Loucy (cell line): ENCODE results near the gene HES2.
"Not testable (repeated sequence)": the region's sequence is repeated elsewhere in the genome, so short reads cannot be mapped to it uniquely, and the experiment has no call there.

ENCODE experiments used
- H2AFZ ChIP-seq: fragments of 200-600 bp; sonication (generic); 2 replicates; pipeline ENCODE4 v1.6.0; 2016; ENCODE audit warnings: antibody characterized with exemption, mild to moderate bottlenecking, low read length, moderate library complexity
- H3F3A ChIP-seq: fragments of 200-600 bp; 2 replicates; pipeline ENCODE4 v1.6.0; 2016; ENCODE audit warnings: antibody characterized with exemption, low read depth, mild to moderate bottlenecking
- H3K27me3 ChIP-seq: fragments of 200-600 bp; sonication (generic); 2 replicates; pipeline ENCODE4 v1.6.1; 2014; ENCODE audit warnings: low read length, mild to moderate bottlenecking; ENCODE audit not compliant: insufficient read depth, poor library complexity, severe bottlenecking
- H3K36me3 ChIP-seq: fragments of 200-600 bp; sonication (generic); 2 replicates; pipeline ENCODE4 v1.6.1; 2016; ENCODE audit warnings: low read length; ENCODE audit not compliant: insufficient read depth
- H3K4me1 ChIP-seq: fragments of 200-600 bp; sonication (generic); 2 replicates; pipeline ENCODE4 v1.5.1; 2014; ENCODE audit warnings: low read length, mild to moderate bottlenecking; ENCODE audit not compliant: insufficient read depth, poor library complexity, severe bottlenecking
- H3K4me2 ChIP-seq: fragments of 200-600 bp; sonication (generic); 2 replicates; pipeline ENCODE4 v1.6.0; 2014; ENCODE audit warnings: antibody characterized with exemption, low read length, low read depth, mild to moderate bottlenecking; ENCODE audit not compliant: poor library complexity, severe bottlenecking
- H3K4me3 ChIP-seq: fragments of 200-600 bp; sonication (generic); 2 replicates; pipeline ENCODE4 v1.5.1; 2014; ENCODE audit warnings: low read length, mild to moderate bottlenecking, mixed read lengths; ENCODE audit not compliant: poor library complexity, severe bottlenecking
- H3K79me2 ChIP-seq: fragments of 200-600 bp; sonication (generic); 2 replicates; pipeline ENCODE4 v1.6.1; 2014; ENCODE audit warnings: low read length; ENCODE audit not compliant: insufficient read depth
- H3K9ac ChIP-seq: fragments of 200-600 bp; sonication (generic); 2 replicates; pipeline ENCODE4 v1.6.0; 2014; ENCODE audit warnings: mild to moderate bottlenecking, low read depth, low read length, moderate library complexity; ENCODE audit not compliant: poor library complexity, severe bottlenecking
- H3K9me2 ChIP-seq: fragments of 200-600 bp; sonication (generic); replicated peaks from 2 replicates; pipeline ENCODE4 v1.6.1; 2016; ENCODE audit warnings: low read depth, low read length, mixed read lengths
- H3K9me3 ChIP-seq: fragments of 200-600 bp; sonication (generic); 2 replicates; pipeline ENCODE4 v1.6.1; 2014; ENCODE audit warnings: mild to moderate bottlenecking, antibody characterized with exemption, low read length, low read depth; ENCODE audit not compliant: insufficient read depth
- H4K20me1 ChIP-seq: fragments of 200-600 bp; sonication (generic); 2 replicates; pipeline ENCODE4 v1.6.0; 2014; ENCODE audit warnings: antibody characterized with exemption, low read length, mild to moderate bottlenecking; ENCODE audit not compliant: insufficient read depth, poor library complexity, severe bottlenecking
- EZH2phosphoT487 ChIP-seq: fragments of 200-600 bp; IDR thresholded peaks from 2 replicates; pipeline ENCODE4 v1.6.1; 2018; ENCODE audit warnings: antibody characterized with exemption, mild to moderate bottlenecking, moderate library complexity, borderline replicate concordance
- TF ChIP-seq, protein P1 (sequence below): fragments of 200-600 bp; sonication (generic); conservative IDR thresholded peaks from 2 replicates; pipeline ENCODE4 v1.5.1; 2014; ENCODE audit warnings: mild to moderate bottlenecking, antibody characterized with exemption, low read length

Gene HES2

DNA sequence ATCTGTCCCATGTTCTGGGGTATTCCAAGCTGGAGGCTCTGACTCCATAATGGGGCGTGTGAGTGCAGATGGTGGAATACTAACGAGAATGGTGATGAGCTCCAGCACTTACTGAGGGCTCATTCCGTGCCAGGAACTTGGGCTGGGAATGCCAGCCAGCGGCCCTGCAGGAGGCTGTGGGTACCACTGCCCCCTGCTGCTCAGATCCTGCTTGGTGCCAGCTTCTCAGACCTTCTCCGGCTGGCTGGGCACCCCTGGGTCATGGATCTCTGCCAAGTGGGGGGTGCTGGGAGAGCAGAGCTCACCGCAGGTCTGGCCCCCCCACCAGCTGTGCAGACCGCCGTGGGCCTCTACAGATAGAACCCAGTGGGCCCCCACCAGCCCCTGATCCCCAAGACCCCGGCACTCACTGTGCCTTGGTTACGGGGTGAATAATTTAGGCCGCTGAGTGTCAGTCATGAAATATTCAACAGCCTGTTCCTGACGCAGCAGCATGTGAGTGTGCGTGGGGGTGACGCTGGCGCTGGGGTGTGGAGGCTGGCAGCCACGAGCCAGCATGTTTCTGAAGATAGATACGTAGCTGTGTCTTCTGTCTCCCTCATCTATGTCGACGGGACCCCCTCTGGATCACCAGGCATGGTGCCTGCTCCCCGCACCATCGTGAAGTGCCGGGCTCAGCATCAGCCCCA lies 17.4 kb upstream of the HES2 start:
- not testable (repeated sequence) for H3K4me3 ChIP-seq, H3K4me1 ChIP-seq, H3K9me3 ChIP-seq, H3K9me2 ChIP-seq, H3K27me3 ChIP-seq, H3F3A ChIP-seq, H3K9ac ChIP-seq, H3K4me2 ChIP-seq, H2AFZ ChIP-seq, H3K79me2 ChIP-seq, H3K36me3 ChIP-seq, H4K20me1 ChIP-seq
- TF ChIP-seq, protein P1, sequence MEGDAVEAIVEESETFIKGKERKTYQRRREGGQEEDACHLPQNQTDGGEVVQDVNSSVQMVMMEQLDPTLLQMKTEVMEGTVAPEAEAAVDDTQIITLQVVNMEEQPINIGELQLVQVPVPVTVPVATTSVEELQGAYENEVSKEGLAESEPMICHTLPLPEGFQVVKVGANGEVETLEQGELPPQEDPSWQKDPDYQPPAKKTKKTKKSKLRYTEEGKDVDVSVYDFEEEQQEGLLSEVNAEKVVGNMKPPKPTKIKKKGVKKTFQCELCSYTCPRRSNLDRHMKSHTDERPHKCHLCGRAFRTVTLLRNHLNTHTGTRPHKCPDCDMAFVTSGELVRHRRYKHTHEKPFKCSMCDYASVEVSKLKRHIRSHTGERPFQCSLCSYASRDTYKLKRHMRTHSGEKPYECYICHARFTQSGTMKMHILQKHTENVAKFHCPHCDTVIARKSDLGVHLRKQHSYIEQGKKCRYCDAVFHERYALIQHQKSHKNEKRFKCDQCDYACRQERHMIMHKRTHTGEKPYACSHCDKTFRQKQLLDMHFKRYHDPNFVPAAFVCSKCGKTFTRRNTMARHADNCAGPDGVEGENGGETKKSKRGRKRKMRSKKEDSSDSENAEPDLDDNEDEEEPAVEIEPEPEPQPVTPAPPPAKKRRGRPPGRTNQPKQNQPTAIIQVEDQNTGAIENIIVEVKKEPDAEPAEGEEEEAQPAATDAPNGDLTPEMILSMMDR, result peak; percentile 41

GRCh38 chr1:6436277-6436676 lies 16.6 kb upstream of the HES2 start:
- not testable (repeated sequence) for H3K9me3 ChIP-seq, H2AFZ ChIP-seq, H3K4me2 ChIP-seq, H3F3A ChIP-seq, H3K36me3 ChIP-seq, H3K27me3 ChIP-seq, H4K20me1 ChIP-seq, H3K9me2 ChIP-seq, H3K4me3 ChIP-seq, H3K9ac ChIP-seq, H3K79me2 ChIP-seq, H3K4me1 ChIP-seq

DNA sequence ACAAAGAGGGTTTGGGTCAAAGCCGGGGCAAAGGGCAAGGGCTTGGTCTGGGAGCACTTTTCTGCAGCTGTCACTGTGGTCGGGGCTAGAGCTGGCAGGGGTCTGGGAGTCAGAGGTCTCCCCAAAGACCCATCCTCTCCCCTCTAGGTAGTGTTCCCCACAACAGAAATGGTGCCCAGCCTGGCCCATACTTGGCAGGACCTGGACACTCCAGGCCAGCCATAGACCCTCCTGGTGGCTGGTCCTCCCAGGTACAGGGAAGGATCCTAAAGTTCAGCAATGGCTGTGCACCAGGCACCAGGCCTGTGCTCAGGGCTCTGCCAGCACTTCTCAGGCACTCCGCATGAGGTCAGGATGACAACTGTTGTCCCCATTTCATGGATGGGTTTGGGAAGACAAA lies 15.8 kb upstream of the HES2 start:
- Histone ChIP-seq H3K9me2 (no peaks in the 10 kb centered on the region), H4K20me1 (no peaks in the 10 kb centered on the region), H3K4me2 (no peak overlapping the region), H3F3A (no peaks in the 10 kb centered on the region), H3K27me3 (no peaks in the 10 kb centered on the region), H3K79me2 (no peaks in the 10 kb centered on the region), H3K9ac (no peak overlapping the region), H3K4me1 (no peaks in the 10 kb centered on the region), H2AFZ (no peak overlapping the region), H3K9me3 (no peaks in the 10 kb centered on the region), H3K4me3 (no peak overlapping the region), H3K36me3 (no peaks in the 10 kb centered on the region)
- TF ChIP-seq, protein P1, result no peak
- TF ChIP-seq EZH2phosphoT487, result no peak

- Histone ChIP-seq H3K9me2 (no peaks in the 10 kb centered on the region), H3K27me3 (no peaks in the 10 kb centered on the region), H3K4me1 (no peaks in the 10 kb centered on the region), H4K20me1 (no peaks in the 10 kb centered on the region), H3K79me2 (no peaks in the 10 kb centered on the region), H3K4me3 (no peak overlapping the region), H3K4me2 (no peak overlapping the region), H3F3A (no peaks in the 10 kb centered on the region), H2AFZ (no peak overlapping the region), H3K9ac (no peak overlapping the region), H3K36me3 (no peaks in the 10 kb centered on the region), H3K9me3 (no peaks in the 10 kb centered on the region)
- no peak for TF ChIP-seq EZH2phosphoT487
- TF ChIP-seq, protein P1, result no peak
Measured at GRCh38 chr1:6435129-6435528, 15.4 kb upstream of the HES2 start.
